C4-2B (cell line): ENCODE data around the gene PHLPP2.

ENCODE experiments used
- H3K27ac ChIP-seq: fragments of 450-650 bp; 2 replicates; pipeline ENCODE4 v1.5.1; 2017
- ZFX ChIP-seq: fragments of 450-650 bp; IDR thresholded peaks from 2 replicates; pipeline ENCODE4 v1.6.1; 2017
- TF ChIP-seq, protein P1 (sequence below): fragments of 450-650 bp; conservative IDR thresholded peaks from 2 replicates; pipeline ENCODE4 v1.5.1; 2017; ENCODE audit warnings: mild to moderate bottlenecking

PHLPP2 gene

DNA sequence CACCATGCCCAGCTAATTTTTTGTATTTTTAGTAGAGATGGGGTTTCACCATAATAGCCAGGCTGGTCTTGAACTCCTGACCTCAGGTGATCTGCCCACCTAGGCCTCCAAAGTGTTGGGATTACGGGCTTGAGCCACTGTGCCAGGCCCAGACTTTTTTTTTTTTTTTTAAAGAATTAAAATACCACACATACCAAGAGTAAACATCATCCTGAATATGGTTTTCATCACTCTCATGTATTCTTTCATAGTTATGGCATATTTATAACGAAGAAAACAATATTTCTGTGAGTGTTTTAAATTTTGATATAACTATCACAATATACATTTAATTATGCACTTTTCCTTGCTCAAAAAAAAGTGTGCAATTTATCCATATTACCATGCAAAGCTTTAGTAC is 50.3 kb downstream of the PHLPP2 start:
- no peak for TF ChIP-seq ZFX
- TF ChIP-seq, protein P1, sequence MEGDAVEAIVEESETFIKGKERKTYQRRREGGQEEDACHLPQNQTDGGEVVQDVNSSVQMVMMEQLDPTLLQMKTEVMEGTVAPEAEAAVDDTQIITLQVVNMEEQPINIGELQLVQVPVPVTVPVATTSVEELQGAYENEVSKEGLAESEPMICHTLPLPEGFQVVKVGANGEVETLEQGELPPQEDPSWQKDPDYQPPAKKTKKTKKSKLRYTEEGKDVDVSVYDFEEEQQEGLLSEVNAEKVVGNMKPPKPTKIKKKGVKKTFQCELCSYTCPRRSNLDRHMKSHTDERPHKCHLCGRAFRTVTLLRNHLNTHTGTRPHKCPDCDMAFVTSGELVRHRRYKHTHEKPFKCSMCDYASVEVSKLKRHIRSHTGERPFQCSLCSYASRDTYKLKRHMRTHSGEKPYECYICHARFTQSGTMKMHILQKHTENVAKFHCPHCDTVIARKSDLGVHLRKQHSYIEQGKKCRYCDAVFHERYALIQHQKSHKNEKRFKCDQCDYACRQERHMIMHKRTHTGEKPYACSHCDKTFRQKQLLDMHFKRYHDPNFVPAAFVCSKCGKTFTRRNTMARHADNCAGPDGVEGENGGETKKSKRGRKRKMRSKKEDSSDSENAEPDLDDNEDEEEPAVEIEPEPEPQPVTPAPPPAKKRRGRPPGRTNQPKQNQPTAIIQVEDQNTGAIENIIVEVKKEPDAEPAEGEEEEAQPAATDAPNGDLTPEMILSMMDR = no peak
- H3K27ac ChIP-seq = no peak overlapping the region

DNA sequence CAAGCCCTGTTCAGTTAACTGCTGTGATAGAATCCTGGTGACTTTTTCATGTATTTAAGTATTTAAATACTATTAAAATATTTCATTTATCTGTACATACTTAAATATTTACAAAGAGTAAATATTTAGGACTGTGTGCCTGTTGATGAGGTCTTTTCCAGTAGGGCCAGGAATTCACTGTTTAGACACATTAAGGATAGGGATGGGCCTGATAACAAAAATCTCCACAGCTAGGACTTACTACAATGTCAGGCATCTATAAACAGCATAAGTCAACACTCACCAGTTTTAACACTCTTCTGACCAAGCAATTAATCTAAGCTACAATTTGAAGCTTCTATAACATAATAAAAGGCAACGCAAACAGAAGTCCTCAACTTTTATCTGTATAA is 50.9 kb downstream of the PHLPP2 start:
- no peak overlapping the region for H3K27ac ChIP-seq
- no peak for TF ChIP-seq ZFX
- TF ChIP-seq, protein P1 = no peak

DNA sequence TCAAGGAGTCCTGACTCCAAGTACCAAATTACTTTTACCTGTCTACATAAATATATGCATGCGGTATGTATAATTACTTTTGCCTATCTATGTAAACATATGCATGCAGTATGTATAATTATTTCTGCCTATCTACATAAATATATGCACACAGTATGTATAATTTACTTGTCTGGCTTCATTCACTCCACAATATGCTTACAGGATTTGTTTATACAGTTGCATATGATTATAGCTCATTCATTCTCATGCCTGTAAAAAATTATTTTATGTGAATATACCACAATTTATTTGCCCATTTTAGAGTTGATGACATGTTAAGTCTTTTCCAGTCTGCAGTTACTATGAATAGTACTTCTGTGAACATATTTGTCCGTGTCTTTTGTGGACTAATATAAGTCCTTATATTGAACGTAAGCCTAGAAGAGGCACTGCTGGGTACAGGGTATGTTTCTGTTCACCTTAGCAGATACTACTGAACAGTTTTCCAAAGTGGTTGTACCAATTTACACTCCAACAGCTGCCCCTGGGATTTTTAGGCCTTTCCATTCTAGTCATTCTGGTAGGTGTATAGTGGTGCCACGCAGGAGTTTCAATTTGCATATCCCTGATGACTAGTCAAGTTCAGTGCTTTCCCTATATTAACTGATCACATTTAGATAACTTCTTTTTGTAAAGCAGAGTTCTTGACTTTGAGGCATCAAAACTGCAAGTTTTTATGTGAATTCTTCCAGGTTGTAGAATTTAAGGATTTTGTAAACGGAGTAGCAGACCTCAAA is 51.5 kb downstream of the PHLPP2 start:
- no peak overlapping the region for H3K27ac ChIP-seq
- TF ChIP-seq ZFX = no peak

DNA sequence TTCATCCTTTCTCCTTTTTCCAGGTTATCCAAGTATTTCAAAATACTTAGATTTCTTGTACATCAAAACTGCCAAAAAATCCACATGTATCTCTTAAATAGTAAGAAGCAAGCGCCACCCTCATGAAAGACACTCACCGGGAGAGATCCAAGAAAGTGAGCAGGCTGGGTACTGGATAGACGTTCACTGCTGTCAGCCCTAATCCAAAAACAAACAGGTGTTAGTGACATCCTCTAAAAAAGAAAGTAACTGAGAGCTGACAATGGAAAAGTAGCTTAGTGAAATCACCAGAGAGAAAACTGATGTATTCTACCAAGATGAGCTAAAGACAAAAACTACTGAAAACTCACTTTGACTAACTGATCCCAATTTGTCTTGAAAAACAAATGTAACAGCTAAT is 52.4 kb downstream of the PHLPP2 start:
- H3K27ac ChIP-seq = no peak overlapping the region
- TF ChIP-seq, protein P1 = no peak

DNA sequence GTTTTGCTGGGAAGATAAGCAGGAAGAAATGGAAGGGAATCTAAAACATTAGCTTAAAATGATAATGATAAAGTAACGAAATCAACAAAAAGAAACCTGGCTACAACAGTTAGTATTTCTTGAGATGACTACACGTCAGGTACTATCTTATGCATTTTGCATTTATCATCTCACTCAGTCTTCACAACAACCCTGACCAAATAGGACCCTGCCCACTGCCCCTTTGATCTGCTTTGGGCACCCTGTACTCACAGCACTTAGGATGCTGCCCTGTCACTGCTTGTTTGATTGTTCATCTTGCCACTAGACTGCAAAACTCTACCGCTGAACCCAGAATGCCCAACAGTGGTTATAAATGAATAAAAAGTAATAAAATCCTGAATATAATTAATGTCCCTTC is 53.3 kb downstream of the PHLPP2 start:
- TF ChIP-seq ZFX = no peak
- TF ChIP-seq, protein P1 = no peak
- no peak overlapping the region for H3K27ac ChIP-seq

DNA sequence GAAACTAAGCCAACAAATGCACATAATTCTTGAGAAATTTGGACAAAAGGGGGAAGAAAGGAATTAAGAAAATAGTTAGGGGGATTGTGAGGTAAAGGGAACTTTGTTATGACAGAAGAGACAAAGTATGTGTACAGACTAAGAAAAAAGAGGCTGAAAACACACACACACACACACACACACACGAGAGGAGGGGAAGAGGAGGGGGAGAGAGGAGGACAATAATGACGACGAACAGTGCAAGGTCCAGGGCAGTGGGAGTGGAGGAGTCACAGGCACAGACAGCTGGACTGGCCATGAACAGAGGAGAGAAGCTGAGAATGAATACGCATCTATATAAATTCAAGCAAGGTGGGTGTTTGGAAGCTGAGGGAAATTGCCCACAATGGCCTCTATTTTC is 54.0 kb downstream of the PHLPP2 start:
- TF ChIP-seq ZFX = no peak
- TF ChIP-seq, protein P1 = no peak
- no peak overlapping the region for H3K27ac ChIP-seq

DNA sequence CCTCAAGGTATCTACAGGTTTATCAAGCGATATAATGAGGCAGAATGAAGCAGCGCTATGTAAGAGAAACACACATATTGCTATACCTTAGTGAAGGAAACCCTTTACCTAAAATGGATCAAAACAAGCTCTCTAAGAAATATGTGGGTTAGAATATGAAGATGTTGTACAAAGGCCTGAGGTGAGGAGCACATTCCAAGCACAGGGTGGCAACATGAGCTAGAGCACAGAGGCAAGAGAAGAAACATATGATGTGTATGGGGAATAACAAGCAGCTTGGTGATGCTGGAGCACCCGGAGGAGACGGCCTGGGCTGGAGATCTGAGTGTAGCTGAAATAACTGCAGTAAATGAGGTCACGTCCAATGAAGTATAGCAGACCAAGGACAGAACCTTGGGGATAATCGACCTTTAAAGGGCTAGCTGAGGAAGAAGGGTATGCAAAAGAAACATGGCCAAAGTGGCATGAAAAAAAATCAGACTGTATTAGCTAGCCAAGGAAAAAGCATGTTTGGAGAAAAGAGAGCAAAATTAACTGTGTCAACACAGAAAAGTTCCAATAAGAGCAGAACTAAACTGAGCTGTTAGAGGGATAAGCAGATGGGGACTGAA is 54.5 kb downstream of the PHLPP2 start:
- H3K27ac ChIP-seq = no peak overlapping the region
- no peak for TF ChIP-seq ZFX

DNA sequence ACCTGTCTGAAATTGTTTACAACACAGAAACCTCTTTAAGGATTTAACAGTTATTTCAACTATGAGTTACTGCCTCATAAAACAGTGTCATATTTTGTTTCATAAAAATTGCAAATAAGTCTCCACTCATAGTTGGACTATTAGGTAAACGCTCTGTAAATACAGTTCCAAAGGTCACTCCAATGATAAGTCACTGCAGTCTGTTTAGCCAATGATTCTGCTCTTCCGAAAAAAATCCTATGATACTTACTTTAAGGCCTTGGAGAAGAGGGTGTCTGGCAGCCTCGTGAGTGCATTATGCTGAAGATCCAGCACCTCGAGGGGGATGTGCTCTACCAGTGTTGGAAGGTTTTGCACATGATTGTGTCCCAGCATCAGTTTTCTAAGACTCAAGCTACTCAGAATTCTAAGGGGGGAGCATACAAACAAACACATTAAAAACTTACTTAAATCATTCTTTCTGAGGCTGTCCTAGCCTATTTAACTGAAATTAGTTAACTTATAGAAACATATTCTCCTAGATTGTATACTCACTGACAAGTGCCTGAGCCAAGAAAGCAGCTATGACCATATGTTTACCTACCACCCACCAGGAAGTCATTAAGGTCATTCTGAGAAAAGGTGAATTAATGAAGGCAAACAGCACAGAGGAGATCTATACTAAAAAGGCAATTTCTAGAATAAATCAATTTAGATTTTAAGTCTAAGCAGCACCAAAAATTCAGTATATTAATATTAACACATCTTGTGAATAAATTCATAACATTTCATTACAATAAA is 57.4 kb downstream of the PHLPP2 start:
- TF ChIP-seq ZFX = no peak
- TF ChIP-seq, protein P1 = no peak
- no peak overlapping the region for H3K27ac ChIP-seq
